GM06990 (cell line): ENCODE data around the gene TARP.

Source experiments
- DNase-seq: peaks from one replicate; pipeline ENCODE4 v3.0.0-alpha.2; 2011; ENCODE audit not compliant: insufficient read length; ENCODE audit errors: extremely low read depth
- H3K27me3 ChIP-seq: replicated peaks from 2 replicates; pipeline ENCODE4 v1.6.0; 2011; ENCODE audit warnings: low read length; ENCODE audit not compliant: control insufficient read depth, insufficient read depth
- H3K36me3 ChIP-seq: 2 replicates; pipeline ENCODE4 v1.5.1; 2011; ENCODE audit warnings: low read length; ENCODE audit not compliant: control insufficient read depth, insufficient read depth
- H3K4me3 ChIP-seq: replicated peaks from 2 replicates; pipeline ENCODE4 v1.5.1; 2011; ENCODE audit warnings: low read depth, mild to moderate bottlenecking, control low read depth, low read length
- CTCF ChIP-seq: IDR thresholded peaks from 2 replicates; pipeline ENCODE4 v1.5.1; 2011; ENCODE audit warnings: low read length, control low read depth, mild to moderate bottlenecking, inconsistent platforms; ENCODE audit not compliant: insufficient read depth, poor library complexity, severe bottlenecking

Gene TARP

GRCh38 chr7:38306914-38307313, 33.5 kb upstream of the TARP start:
- DNase-seq, result no peak
- H3K4me3 ChIP-seq, result no peak overlapping the region
- TF ChIP-seq CTCF, result no peak
- H3K36me3 ChIP-seq, result no peaks in the 10 kb centered on the region
- no peaks in the 10 kb centered on the region for H3K27me3 ChIP-seq

- TF ChIP-seq CTCF, result no peak
- H3K27me3 ChIP-seq, result no peaks in the 10 kb centered on the region
- DNase-seq, result no peak
These were observed 32.7 kb upstream of the TARP start for GRCh38 chr7:38306171-38306570.

GRCh38 chr7:38303866-38304265, 30.4 kb upstream of the TARP start:
- Histone ChIP-seq H3K27me3 (no peaks in the 10 kb centered on the region), H3K36me3 (no peaks in the 10 kb centered on the region), H3K4me3 (no peak overlapping the region)
- DNase-seq, result no peak
- TF ChIP-seq CTCF, result no peak

More at GRCh38 chr7:38306171-38306570, 32.7 kb upstream of the TARP start:
- Histone ChIP-seq H3K4me3 (no peak overlapping the region), H3K36me3 (no peaks in the 10 kb centered on the region)

GRCh38 chr7:38300175-38300574, 26.7 kb upstream of the TARP start:
- Histone ChIP-seq H3K36me3 (no peaks in the 10 kb centered on the region), H3K4me3 (no peak overlapping the region), H3K27me3 (no peaks in the 10 kb centered on the region)
- TF ChIP-seq CTCF, result no peak
- DNase-seq, result no peak

GRCh38 chr7:38299275-38299931, 26.0 kb upstream of the TARP start:
- TF ChIP-seq CTCF, result no peak
- H3K36me3 ChIP-seq, result no peaks in the 10 kb centered on the region

More at GRCh38 chr7:38299275-38299931, 26.0 kb upstream of the TARP start:
- no peaks in the 10 kb centered on the region for H3K27me3 ChIP-seq
- H3K4me3 ChIP-seq, result no peak overlapping the region
- no peak for DNase-seq
